Measurements from ENCODE around the gene GPAT2.
"Not testable (repeated sequence)": the region's sequence is repeated elsewhere in the genome, so short reads cannot be mapped to it uniquely, and the experiment has no call there.

- TF ChIP-seq CTCF (conservative IDR thresholded peaks at IDR 0.05; ENCODE audit: low read depth, low read length); ELK1 (IDR thresholded peaks at IDR 0.05; ENCODE audit: borderline replicate concordance, low read depth, low read length); POLR2A (IDR thresholded peaks at IDR 0.05; ENCODE audit: low read depth, low read length); MAFK (IDR thresholded peaks at IDR 0.05; ENCODE audit: low read depth, low read length); RFX5 (IDR thresholded peaks at IDR 0.05; ENCODE audit: low read depth, low read length); USF2 (IDR thresholded peaks at IDR 0.05; ENCODE audit: low read depth, low read length); RCOR1 (IDR thresholded peaks at IDR 0.05; ENCODE audit: insufficient replicate concordance, low read length); RAD21 (IDR thresholded peaks at IDR 0.05; ENCODE audit: low read length); MAZ (IDR thresholded peaks at IDR 0.05; ENCODE audit: borderline replicate concordance, low read depth, low read length); MXI1 (IDR thresholded peaks at IDR 0.05; ENCODE audit: borderline replicate concordance, low read depth, low read length); FOS (IDR thresholded peaks at IDR 0.05; ENCODE audit: low read depth, low read length); SMC3 (IDR thresholded peaks at IDR 0.05; ENCODE audit: low read depth, low read length): not testable (repeated sequence)
These were observed 32.5 kb upstream of the GPAT2 start for GRCh38 chr2:96067098-96067660.

All from IMR-90 (cell line).